NCI-H69 (cell line): ENCODE results near the gene AFF2.

Experiments used
- DNase-seq: peaks from one replicate; lab custom pipeline; 2025; lab: John Stamatoyannopoulos, UW

Gene AFF2

DNA sequence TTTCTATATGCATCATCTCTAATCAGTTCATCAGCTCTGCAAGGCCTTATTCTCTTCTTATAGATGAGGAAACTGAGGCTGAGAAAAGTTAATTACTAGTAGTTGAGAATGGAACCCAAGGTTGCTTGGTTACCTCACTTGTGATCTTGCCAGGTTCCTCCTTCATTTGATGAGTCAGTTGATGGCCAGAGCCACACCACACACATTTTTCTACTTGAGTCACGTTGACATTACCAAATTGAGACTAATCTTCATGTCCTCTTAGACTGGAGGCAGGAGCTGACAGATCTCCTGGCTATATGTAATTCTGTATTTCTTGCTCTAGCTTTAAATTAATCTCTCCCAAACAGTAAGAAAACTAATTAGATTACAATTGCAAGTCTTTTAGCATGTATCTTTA lies 428.4 kb downstream of the AFF2 start:
- DNase-seq: no peak

DNA sequence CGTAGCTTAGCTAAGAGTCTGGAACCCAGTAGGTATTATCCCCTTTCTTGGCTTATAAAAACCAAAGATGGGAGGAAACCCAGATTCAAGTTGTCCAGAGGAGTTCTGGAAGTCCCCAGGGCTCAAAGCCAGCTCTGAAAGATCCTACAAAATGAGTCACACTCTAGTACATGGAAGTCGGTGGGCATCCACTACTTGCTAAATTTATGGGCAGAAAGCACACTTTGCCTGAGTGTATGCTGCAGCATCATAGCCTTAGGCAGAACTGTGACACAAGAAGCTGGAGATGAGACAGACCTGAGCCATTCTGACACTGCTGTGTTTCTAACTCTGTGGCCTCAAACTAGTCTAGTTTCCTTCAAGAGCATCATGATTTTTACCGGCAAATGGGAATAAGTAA lies 429.3 kb downstream of the AFF2 start:
- no peak for DNase-seq

DNA sequence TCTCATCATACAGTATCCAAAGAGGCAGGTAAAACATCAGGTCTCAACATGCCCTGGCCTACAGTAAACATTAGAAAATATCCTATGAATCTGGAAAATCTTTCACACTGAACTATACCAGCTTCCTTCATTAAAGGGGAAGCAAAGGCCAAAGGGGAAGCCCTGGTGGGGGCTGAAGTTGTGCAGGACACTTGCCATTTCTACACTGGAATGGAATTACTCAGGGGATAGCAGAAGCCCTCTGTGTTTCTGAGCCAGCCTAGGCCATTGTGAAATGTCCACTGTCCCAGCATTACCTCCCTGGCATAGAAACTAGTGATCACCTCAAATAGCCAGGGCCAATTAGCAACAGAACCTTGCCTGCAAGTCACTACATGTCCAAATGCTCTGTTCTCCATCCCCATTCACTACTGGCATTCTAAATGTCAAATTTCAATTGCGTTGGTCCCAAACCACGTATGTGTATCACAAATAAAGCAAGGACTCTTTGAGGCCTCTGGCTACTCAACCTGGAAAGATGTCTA lies 429.9 kb downstream of the AFF2 start:
- DNase-seq: no peak

DNA sequence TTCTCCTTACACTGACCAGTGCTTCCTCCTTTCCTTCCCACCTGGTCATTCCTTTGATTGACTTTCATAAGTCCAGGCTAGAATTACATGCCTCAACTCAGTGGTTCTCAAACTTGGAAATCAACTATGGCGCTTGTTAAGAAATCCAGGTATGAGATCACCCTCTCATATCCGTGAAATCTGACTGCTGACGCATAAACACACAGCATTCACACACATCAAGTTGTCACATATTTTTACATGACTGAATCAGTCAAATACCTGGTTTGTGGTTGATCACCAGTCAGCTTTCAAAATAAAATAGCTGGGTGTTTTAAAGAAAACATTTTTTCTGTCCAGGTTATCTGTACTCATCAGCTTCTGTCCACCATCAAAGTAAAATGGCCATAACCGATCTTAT lies 433.5 kb downstream of the AFF2 start:
- no peak for DNase-seq

DNA sequence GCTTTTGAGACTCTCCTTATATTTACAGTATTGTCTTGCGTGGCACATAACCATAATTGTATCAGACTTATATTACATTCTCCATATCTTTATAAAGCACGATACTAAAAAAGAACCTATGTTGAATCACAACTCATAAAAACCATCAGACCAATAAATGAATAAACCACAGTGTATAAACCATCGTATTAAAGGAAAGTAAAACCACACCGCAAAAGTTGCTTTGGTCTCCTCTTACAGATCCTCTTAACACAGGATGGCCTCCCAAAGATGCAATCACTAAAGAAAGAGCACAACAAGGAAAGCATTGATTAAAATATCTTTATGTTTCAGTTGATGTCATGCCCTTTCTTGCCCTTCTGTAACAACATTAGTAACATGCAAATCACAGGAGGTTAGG lies 437.9 kb downstream of the AFF2 start:
- no peak for DNase-seq

DNA sequence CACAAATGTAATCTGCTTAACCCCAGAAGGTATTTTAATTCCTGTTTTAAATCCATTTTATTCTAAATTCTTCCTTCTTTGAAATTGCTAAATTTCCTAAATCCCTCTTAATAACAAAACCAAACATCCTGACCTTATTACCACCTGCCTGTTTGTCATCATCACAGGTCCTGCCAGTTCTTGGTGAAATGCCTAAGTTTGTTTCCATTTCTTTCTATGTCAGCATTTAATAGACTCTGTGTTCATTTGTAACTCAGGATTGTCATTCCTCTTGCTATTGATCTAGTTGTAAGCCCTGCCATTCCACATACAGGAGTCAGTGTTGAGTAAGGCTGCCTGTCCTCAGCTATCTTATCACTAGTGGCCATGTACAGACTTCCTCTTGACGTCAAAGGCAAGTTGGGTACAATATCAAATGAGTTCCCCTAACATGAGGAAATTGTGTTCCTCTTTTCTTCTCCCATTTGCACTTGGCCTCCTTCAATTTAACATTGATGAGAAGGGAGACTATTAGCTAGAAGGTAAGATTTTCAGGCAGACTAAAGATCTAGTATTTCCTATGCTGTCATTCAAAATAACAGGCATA lies 440.1 kb downstream of the AFF2 start:
- no peak for DNase-seq

DNA sequence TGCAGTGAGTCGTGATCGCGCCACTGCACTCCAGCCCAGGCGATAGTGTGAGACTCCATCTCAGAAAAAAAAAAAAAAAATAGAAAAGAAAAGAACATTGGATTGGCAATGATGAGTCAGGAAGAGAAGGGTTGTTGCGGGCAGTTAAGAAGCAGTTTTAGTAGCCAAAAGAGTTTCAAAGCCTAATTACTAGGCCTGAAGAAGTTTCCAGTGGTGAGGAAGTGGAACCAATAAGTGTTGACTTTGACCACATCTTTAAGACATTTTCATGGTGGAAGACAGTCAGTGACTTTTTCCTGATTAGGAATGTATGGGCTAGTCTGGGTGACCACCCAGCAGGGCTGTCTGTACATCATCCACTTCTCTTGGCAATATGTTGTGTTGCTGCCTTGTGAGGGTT lies 442.3 kb downstream of the AFF2 start:
- DNase-seq: no peak

DNA sequence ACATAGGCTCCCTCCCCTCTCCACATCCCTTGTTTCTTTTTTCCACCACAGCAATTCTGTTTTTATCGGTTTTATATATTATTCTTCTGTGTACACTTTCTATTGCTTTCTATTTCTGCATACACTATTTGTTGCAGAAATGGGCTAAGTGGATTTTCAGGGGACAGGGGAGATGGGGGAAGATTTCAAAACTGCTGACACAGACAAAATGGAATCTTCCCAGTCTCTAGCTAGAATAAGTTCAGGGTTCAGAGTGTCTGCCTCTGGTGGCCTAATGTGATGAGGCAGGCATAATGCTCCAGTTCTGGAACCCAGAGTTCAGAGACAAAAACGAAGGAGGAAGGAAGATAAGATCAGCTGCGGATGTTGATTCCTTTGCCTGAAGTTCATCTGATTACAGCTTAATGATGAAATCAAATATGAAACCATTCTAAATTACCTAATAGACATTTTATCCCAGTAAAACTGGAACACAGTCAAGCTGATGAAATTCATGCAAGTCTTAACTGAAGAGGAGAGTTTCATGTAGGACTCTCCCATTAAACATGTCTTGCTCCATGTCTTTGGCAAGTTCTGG lies 447.1 kb downstream of the AFF2 start:
- DNase-seq: no peak

DNA sequence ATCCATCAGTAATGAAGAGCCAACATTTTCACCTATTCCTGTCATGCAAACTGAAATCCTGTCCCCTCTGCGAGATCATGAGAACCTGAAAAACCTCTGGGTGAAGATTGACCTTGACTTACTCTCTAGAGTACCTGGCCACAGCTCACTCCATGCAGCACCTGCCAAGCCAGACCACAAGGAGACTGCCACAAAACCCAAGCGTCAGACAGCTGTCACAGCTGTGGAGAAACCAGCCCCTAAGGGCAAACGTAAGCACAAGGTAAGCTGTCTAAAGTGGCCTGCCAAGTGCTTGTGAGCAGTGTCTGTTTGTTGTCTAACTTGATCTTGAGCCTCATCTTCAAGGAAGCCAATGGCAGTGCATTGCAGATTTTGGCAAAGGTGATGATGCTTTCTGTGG lies 455.9 kb downstream of the AFF2 start:
- DNase-seq: no peak

DNA sequence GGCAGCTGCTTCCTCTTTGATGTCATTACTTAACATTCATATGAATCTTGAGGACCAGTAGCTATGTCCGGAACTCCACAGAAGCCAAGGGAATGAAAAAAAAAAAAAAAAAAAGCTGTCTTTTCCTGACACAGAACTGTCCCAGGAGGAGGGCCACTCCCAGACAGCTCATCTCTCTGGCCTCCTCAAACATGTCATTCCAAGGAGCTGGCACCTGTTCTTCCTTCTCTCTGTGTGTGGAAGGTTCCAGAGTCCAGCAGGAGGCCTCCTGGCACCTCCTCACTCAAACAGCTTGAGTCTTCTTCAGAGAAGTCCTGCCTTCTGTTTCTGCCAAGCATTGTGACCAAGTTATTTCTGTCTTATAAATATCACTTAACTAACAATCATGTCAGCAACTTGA lies 458.5 kb downstream of the AFF2 start:
- DNase-seq: no peak

DNA sequence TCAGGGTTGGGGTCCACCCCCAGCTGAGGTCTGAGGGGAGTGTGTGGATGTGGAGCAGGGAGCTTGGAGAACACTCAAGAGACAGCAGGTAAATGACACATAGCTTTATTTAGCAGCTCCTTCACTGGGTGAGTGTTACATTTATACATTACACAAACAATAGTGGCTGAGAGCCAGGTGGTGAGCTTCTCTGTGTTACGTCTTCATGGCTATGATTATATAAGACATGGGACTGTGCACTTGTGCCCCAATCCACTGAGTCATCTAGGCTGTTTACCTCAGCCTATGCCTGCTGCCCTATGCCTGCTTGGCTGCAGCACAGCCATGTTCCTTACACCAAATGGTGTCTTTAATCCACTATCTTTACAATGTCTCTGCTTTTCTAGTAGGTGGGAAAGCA lies 459.6 kb downstream of the AFF2 start:
- no peak for DNase-seq

DNA sequence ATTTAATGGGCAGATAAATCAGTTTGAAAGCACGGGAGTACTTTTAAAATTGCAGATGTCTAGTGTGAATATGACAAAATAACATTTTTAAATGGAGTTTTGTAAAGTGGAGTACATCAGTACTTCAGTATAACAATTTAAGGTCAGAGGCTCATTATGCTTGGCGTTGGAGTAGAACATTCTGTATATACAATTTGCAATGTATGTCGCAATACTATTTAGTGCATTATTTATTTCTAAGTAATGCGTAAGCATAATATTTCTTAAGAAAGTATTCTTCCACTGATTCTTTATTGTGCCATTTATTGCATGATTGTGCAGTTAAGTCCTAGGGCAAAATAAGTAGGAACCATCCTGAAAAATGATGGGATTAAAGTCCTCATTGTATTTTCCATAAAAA lies 461.6 kb downstream of the AFF2 start:
- DNase-seq: no peak

DNA sequence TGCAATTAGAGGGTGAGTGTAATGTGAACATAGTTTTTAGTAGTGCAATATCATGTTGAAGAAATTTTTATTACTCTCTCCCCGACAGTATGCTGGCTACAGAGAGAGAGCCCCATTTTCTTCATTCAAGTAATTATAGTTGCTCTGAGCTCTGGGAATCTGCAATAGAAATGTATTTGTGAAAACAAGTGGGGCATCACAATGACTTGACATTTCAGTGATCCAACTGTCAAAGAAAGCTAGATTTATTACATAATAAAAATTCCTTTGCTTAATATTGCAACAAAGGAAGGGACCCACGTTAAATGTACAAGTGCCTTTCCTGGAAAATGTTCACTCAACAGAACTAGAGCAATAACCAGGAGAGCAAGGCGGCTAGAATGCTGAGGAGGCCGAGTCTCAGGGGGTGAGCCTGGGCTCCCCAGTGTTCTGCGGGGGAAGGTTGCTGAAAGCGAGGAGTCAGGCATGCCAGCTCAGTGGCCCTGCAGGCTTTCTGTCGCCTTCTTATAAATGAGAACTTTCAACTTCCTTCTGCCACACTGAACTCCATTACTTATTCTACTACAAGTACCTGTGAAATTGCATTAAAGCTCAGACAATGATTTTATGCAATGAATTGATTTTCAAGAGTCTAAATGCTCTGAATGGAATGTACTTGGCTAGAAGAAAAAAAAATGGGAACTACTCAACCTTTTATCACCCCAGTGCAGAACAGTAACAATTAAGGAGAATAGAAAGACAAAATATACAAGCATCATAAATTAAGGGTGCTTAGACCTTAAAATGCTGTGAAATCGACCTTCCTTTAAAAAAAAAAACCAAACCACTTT lies 476.4 kb downstream of the AFF2 start:
- DNase-seq: no peak

DNA sequence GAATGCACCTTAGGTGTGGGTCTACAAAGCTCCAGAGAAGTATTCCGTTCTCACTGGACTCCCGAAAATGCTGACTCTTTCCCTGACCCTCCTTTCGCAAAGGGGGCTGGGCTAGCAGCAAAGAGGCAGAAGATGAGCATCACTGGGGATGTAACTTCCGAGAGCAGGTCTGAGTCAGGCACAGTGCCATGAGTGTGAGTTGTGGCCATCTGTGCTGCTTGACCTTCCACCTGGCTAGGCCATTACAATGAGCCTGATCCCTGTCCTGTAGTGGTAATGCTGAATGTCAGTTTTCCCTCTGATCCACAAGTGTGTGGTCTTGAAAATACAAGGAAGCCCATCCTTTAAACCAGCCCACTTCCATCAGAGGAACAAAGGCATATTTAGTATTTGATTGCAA lies 479.4 kb downstream of the AFF2 start:
- DNase-seq: no peak

DNA sequence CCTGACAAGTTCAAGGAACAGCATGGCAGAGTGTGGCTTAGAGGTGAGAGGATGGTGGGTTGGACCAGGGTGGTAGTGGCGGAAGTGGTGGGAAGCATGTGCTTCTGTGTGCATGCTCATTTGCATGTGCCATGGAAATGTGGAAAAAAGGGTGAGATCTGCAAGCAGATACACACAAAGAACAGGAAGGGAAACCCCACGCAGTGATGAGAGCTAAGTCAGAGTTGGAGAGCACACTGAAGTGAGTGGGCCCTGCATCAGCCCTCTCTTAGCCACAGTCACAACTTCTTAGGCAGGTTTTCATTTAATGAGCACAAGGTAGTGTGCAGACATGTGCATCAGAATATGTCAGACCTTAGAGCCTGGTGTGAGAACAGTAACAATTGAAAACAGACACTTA lies 483.8 kb downstream of the AFF2 start:
- no peak for DNase-seq

DNA sequence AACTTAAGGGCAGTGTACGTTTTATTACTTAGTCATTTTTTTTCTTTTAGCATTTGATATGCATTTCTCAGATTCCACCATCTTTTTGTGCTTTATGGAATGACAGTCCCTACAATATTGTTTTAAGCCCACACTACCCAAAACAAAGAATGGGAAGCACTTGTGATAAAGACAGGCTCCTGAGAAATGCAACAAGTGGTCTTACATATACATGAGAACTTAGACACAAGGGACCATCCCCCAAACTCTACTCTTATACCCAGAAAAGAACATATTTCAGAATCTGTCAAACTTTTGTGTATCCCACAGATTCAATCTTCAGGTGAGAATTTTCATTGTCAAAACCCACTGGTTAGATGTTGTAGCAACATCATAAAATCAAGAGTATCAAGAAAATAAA lies 491.1 kb downstream of the AFF2 start:
- no peak for DNase-seq

DNA sequence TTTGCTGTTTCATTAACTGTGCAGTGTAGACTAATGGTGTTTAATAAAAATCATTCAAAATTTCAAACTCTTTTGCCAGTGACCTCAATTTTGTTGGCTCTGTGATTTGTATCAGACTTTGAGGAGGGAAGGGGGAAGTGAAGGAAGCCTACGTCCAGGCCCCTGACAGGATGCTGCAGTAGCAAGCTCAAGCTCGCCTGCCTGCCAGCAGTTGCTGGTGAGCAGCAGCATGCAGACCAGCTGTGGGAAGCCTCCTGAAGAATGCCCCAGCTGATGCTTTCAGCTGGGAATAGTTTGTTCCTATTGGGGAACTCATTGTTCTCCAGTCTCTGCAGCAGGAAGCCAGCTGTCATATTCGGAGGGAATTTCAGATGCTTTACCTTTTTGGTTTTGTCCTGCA lies 495.2 kb downstream of the AFF2 start:
- no peak for DNase-seq

DNA sequence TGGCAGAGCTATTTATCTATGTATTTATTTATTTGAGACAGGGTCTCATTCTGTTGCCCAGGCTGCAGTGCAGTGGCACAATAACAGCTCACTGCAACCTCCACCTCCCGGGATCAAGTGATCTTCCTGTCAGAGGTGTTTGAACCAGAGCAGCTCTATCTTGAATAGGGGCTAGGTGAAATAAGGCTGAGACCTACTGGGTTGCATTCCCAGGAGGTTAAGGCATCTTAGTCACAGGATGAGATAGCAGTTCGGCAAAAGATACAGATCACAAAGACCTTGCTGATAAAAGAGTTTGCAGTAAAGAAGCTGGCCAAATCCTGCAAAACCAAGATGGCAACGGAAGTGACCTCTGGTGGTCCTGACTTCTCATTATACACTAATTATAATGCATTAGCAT lies 501.9 kb downstream of the AFF2 start:
- DNase-seq: no peak

DNA sequence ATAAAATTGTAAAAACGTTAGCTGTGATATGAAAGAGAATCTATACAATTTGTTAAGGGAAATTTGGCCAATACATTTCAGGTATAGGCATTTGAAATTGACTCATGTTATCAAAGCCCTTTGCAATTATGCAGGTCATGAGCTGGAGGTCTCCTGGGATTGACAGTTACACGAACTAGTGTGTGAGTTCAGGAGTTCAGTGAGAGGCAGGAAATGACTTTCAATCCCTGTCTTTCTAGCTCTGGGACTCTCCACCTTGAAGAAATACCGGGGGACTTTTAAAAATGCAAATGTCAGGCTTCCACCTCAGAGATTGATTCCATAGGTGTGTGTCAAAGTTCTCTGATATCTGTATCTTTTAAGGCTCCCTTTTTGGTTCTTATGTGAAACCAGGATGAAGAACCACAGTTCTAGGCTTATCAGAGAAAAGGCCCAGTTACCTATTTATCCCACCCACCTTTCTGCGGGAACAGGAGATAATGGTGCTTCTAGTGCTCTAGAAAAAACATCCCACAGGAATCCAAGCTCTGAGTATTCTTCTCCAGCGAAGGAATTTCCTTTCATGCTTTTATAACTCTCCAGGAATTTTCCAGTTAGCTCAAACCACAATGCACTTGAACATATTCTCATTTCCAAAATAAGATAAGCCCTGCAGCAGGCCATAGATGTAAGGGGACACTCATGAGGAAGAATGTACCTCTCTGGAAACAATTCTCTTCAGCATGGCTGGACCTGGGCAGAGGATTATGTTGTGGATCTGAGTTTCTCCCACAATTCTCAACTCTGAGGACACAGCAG lies 503.6 kb downstream of the AFF2 start:
- no peak for DNase-seq

DNA sequence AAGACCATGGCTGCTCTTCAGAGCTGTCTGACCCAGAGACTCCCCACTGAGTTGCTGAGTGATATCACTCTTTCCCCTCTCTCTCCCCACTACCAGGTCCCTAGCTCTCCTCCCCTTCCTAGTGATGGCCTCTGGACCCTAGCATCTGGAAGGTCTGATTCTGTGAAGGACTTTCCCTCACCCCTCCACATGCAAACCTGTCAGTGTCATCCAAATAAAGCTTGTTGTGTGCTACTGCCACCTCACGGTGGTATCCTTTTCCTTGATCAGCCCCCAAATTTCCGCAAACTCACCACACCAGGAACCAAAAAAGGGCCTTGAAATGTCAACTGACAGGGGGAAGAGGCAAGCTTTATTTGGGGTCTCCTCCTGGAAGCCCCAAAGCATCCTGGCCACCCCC lies 504.5 kb downstream of the AFF2 start:
- no peak for DNase-seq

DNA sequence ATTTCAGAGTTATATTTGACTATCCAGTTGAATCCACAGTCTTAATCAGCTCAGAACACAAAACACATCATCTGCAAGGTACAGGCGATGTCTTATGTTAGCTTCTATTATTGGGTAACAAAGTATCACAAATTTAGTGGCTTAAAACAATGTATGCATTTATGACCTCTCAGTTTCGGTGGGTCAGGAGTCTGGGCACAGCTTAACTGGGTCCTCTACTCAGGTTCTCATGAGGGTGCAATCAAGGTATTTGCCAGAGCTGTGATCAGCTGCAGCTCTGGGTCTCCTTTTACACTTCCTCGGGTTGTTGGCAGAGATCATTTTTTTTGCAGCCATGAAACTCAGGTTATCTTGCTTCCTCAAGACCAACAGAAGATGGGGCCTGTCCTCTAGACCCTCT lies 505.8 kb downstream of the AFF2 start:
- DNase-seq: no peak

DNA sequence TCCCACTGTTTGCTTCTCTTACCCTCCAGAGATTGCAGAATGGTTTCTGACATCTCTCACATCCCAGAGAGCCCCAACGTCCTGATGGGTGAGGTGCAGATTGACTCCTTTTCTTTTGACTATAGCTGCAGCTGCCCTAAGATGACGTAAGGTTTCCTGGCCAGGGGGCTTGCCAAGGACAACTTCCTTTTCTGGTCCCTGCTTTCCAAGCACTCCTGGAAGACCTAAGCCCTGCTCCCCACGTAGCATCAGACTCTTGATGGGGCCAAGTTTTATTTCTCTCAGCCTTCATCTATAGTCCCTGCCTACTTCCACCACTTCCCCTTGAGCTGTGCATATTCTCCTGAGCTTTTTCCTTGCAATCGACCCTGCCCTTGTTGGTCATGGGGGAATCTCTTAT lies 507.0 kb downstream of the AFF2 start:
- DNase-seq: no peak
